NK-92 (cell line): ENCODE measurements around the gene IRF3.
"Not testable (repeated sequence)": the region's sequence is repeated elsewhere in the genome, so short reads cannot be mapped to it uniquely, and the experiment has no call there.

ENCODE experiments used
- DNase-seq: peaks from one replicate; lab custom pipeline; 2025; ENCODE audit not compliant: unreplicated experiment; lab: John Stamatoyannopoulos, UW

The IRF3 gene

DNA sequence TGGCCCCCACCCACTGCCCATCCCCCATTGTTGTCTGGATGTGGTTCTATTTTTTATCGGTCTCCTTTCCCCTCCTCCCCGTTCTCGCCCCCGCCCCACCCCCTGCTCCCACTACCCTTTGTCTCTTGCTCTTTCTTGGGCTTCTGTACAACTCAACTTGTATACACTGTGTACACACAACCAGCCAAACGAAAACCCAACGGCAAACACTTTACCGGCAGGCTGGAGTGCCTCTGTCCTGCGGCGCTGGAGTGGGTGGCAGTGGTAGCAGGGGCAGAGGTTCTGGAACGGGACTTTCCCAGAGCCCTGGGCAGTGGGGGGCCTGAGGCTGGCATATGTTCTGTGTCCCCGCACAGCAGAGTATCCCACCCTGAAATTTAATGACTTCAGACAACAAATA lies 39.4 kb downstream of the IRF3 start:
- DNase-seq, result no peak

DNA sequence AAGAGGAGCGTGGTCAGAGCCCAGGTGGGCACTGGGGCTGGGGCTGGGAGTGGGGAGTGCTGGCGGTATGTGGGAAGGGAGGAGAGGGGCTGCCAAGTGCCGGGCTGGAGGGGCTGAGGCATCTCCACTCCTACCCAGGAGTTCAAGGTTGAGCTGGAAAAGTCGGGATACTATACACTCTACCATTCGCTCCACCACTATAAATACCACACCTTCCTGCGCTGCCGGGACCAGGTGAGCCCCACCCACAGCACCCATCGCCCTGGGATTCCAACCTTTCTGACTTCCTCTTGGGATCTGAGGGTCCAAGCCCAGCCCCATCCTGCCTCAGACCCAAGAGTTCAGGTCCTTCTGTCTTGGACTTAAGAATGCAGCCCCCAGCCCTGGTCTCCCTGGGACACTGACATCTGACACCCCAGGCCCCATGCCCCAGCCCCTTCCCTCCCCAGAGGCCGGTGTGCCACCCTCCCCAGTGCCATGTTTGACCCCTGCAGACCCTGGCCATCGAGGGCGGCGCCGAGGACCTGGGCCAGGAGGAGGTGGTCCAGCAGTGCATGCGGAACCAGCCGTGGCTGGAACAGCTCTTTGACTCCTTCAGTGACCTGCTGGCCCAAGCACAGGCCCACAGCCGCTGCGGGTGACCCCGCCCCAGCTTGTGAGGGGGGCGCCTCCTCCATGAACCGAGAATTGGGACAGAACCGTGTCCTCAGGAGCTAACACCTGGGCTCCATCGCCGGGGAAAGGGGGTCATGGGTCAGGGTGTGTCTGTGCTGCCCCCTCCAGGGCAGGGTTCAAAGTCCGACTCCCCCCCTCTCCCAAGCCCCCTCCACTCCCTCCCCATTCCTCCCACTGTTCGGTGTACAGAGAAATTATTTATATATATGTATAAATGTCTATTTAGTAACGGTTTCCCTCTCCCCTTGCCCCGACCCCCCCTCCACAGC lies 40.4 kb downstream of the IRF3 start:
- DNase-seq, result no peak

DNA sequence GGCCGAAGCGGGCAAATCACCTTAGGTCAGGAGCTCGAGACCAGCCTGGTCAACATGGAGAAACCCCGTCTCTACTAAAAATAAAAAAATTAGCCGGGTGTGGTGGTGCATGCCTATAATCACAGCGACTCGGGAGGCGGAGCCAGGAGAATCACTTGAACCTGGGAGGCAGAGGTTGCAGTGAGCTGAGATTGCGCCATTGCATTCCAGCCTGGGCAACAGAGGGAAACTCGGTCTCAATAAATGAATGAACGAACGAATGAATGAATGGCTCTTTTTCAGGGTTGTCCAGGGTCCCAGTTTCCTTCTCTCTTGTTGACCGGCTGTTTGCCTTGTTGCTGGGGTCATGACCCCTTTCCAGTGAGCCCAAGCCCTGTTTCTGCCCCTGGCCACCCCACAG lies 47.8 kb downstream of the IRF3 start:
- DNase-seq, result not testable (repeated sequence)

DNA sequence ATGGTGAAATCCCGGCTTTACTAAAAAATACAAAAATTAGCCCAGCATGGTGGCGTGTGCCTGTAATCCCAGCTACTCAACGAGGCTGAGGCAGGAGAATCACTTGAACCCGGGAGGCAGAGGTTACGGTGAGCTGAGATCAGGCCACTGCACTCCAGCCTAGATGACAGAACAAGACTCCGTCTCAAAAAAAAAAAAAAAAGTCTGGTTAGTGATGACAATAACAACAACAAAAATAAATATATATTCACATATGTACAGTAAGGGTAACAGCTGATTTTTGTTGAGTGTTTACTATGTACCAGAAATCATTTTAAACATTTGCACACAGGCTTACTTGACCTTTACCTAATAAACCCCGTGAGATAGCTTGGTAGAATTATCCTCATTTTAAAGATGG lies 48.7 kb downstream of the IRF3 start:
- no peak for DNase-seq

DNA sequence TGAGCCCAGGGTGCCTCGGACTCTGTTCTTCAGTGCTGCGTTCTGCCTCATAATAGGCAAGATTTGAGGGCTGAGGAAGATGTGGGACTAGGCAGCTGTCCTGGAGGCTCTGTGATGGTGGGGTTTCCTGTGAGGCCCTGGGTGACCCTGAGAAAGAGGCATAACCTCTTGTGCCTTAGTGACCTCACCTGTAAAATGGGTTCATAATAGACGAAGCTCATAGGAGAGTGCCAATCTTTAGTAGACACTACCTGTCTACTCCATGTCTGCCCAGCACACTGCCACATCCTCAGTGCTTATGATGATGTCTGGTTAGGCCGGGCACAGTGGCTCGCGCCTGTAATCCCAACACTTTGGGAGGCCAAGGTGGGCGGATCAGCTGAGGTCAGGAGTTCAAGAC lies 49.1 kb downstream of the IRF3 start:
- DNase-seq, result no peak

DNA sequence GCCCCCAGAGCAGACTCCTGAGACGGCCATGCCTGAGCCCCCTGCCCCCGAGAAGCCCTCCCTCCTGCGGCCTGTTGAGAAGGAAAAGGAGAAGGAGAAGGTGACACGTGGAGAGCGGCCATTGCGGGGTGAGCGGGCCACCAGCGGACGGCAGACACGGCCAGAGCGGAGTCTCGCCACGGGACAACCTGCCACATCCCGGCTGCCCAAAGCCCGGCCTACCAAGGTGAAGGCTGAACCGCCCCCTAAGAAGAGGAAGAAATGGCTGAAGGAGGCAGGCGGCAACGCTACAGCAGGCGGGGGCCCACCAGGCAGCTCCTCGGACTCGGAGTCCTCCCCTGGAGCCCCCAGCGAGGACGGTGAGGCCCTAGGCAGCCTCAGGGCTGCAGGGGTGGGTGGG lies 49.8 kb downstream of the IRF3 start:
- no peak for DNase-seq

DNA sequence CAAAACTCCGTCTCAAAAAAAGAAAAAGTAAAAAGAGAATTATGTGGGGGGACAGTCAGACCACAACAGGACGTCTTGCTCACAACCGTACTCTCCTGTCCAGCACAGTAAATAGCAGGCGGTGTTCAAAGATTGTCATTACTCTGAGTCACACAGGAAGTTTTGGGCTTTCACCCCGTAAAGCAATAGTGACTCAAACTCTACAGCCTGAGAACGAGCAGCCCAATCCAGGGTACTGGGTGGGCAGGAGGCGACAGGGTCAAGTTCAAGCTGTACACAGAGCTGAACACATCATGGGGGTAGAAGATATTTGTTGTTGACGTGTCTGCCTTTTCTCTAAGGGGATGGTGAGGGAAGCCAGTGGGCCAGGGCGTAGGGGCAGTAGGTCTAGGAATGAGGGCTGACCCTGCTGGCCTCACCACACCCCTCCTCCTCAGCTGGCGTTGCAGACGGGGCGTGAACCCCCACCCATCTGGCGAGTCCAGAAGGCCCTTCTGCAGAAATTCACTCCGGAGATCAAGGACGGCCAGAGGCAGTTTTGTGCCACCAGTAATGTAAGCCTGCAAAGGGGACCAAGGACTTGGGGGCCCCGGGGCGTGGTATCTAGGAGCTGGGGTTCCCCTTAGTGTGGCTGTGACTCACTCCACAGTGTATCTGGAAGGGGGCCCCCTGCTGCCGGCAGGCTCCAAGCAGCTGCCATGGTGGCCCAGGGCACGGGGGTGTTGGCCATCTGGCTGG lies 51.4 kb downstream of the IRF3 start:
- DNase-seq, result no peak

DNA sequence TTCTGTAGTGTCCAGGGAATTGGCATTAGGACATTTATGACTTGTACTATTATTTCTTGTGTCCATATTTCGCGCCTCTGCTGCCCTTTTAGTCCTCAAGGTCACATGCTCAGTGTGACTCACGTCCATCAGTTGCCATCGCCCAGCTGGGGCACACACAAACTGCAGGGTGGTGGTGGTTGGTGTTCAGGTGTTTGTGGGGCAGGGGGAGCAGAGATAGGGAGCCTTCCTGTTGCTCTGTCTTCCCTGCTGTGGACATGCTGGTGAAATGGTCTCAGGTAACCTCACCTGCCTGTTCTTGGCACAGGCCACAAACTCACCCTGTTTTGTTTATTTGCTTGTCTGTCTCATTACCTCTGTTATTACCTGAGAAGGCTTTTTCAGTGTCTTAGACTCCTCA lies 52.3 kb downstream of the IRF3 start:
- no peak for DNase-seq
